Measurements from ENCODE around the gene MYO18B.

The MYO18B gene

GRCh38 chr22:26002456-26002855 lies 260.5 kb downstream of the MYO18B start:
- no peak for DNase-seq

GRCh38 chr22:26004477-26004876 lies 262.5 kb downstream of the MYO18B start:
- no peak for DNase-seq

- no peak for DNase-seq
Measured at GRCh38 chr22:26008587-26008986, 266.6 kb downstream of the MYO18B start.

- DNase-seq = no peak
Measured at GRCh38 chr22:26016916-26017315, 274.9 kb downstream of the MYO18B start.

- no peak for DNase-seq
Measured at GRCh38 chr22:26017932-26018331, 275.9 kb downstream of the MYO18B start.

GRCh38 chr22:26019596-26019995 lies 277.6 kb downstream of the MYO18B start:
- DNase-seq = no peak

- DNase-seq = no peak
Measured at GRCh38 chr22:26021516-26021915, 279.5 kb downstream of the MYO18B start.

GRCh38 chr22:26023104-26023775 lies 281.3 kb downstream of the MYO18B start:
- no peak for DNase-seq

- no peak for DNase-seq
Measured at GRCh38 chr22:26025626-26026025, 283.6 kb downstream of the MYO18B start.

GRCh38 chr22:26027341-26027740 lies 285.4 kb downstream of the MYO18B start:
- no peak for DNase-seq

- DNase-seq = no peak
Measured at GRCh38 chr22:26031641-26032040, 289.7 kb downstream of the MYO18B start.

- no peak for DNase-seq
Measured at GRCh38 chr22:26033071-26033470, 291.1 kb downstream of the MYO18B start.

GRCh38 chr22:26033586-26033985 lies 291.6 kb downstream of the MYO18B start:
- DNase-seq = no peak

GRCh38 chr22:26035523-26035922 lies 293.5 kb downstream of the MYO18B start:
- no peak for DNase-seq

- no peak for DNase-seq
Measured at GRCh38 chr22:26038365-26038764, 296.4 kb downstream of the MYO18B start.

GRCh38 chr22:26041931-26042330 lies 299.9 kb downstream of the MYO18B start:
- DNase-seq = no peak

- DNase-seq = no peak
Measured at GRCh38 chr22:26043031-26043430, 301.0 kb downstream of the MYO18B start.

- DNase-seq = no peak
Measured at GRCh38 chr22:26045051-26045450, 303.1 kb downstream of the MYO18B start.

- no peak for DNase-seq
Measured at GRCh38 chr22:26045860-26046259, 303.9 kb downstream of the MYO18B start.

- no peak for DNase-seq
Measured at GRCh38 chr22:26047516-26047915, 305.5 kb downstream of the MYO18B start.

- no peak for DNase-seq
Measured at GRCh38 chr22:26047920-26048319, 305.9 kb downstream of the MYO18B start.

- no peak for DNase-seq
Measured at GRCh38 chr22:26050079-26050478, 308.1 kb downstream of the MYO18B start.

- DNase-seq = no peak
Measured at GRCh38 chr22:26053737-26054316, 311.8 kb downstream of the MYO18B start.

GRCh38 chr22:26054841-26055605 lies 313.0 kb downstream of the MYO18B start:
- DNase-seq = no peak

All from HCEC 1CT (cell line).